C4-2B (cell line): ENCODE results near the gene RNH1.

Experiments used
- ZFX ChIP-seq: fragments of 450-650 bp; IDR thresholded peaks from 2 replicates; pipeline ENCODE4 v1.6.1; 2017
- TF ChIP-seq, protein P1 (sequence below): fragments of 450-650 bp; conservative IDR thresholded peaks from 2 replicates; pipeline ENCODE4 v1.5.1; 2017; ENCODE audit warnings: mild to moderate bottlenecking

- TF ChIP-seq, protein P1, sequence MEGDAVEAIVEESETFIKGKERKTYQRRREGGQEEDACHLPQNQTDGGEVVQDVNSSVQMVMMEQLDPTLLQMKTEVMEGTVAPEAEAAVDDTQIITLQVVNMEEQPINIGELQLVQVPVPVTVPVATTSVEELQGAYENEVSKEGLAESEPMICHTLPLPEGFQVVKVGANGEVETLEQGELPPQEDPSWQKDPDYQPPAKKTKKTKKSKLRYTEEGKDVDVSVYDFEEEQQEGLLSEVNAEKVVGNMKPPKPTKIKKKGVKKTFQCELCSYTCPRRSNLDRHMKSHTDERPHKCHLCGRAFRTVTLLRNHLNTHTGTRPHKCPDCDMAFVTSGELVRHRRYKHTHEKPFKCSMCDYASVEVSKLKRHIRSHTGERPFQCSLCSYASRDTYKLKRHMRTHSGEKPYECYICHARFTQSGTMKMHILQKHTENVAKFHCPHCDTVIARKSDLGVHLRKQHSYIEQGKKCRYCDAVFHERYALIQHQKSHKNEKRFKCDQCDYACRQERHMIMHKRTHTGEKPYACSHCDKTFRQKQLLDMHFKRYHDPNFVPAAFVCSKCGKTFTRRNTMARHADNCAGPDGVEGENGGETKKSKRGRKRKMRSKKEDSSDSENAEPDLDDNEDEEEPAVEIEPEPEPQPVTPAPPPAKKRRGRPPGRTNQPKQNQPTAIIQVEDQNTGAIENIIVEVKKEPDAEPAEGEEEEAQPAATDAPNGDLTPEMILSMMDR, result no peak
- TF ChIP-seq ZFX, result no peak
Measured at GRCh38 chr11:532527-532985, 25.5 kb upstream of the RNH1 start.
